HepG2 (cell line): ENCODE measurements around the gene UBE2QL1. TPM values are rescaled to one million over a fixed set of nuclear protein-coding genes. Genes with fewer than 3 reads are reported as not detected.

Experiments
- ATAC-seq: fragments of 200-7000 bp; cut with Tn5 transposase; 3 replicates; pipeline ENCODE4 v1.9.1; 2020; ENCODE audit warnings: mild to moderate bottlenecking, moderate library complexity
- BruUV-seq: library from RNA; stranded (reverse); fragments of 400-500 nt; replicated peaks from 2 replicates; lab custom pipeline; 2021; lab: Mats Ljungman, UMichigan
- CTCF ChIA-PET: fragments of 300-600 bp; formaldehyde crosslinking; extraction: SDS; loops from one replicate; lab custom pipeline; 2021; ENCODE audit warnings: low total read pairs, inconsistent platforms, low intra/inter-chr PET ratio; lab: Yijun Ruan, JAX
- POLR2A ChIA-PET: fragments of 350-600 bp; sonication (Branson Sonifier 250); formaldehyde crosslinking; loops from one replicate; lab custom pipeline; 2020; ENCODE audit warnings: antibody characterized with exemption, inconsistent platforms; lab: Yijun Ruan, JAX
- DNase-seq: peaks from one replicate; pipeline ENCODE4 v3.0.0-alpha.2; 2015; ENCODE audit warnings: low spot score
- FAIRE-seq: peaks from 3 replicates; lab custom pipeline; 2011; peaks lifted over from hg19 to GRCh38; lab: Jason Lieb, UNC
- H2AFZ ChIP-seq: one replicate; pipeline ENCODE4 v1.6.1; 2011; ENCODE audit warnings: low read length, inconsistent platforms
- H3K27ac ChIP-seq: fragments of 300-600 bp; 3 replicates; pipeline ENCODE4 v1.8.0; 2011; ENCODE audit warnings: mixed run types, mild to moderate bottlenecking, mixed read lengths, low read length, inconsistent platforms; ENCODE audit not compliant: insufficient read depth; ENCODE audit errors: extremely low read length
- H3K27me3 ChIP-seq, 2 experiments: fragments of 200-600 bp in 1 of 2; 2 replicates in 1 of 2; 3 replicates in 1 of 2; pipeline versions ENCODE4 v1.6.0 to v1.8.0; 2011; ENCODE audit warnings: low read length in 2 of 2, mild to moderate bottlenecking in 2 of 2, moderate library complexity in 2 of 2, inconsistent platforms in 1 of 2; ENCODE audit not compliant: insufficient read depth in 2 of 2, control insufficient read depth in 1 of 2
- H3K36me3 ChIP-seq, 2 experiments: fragments of 200-600 bp in 1 of 2; replicated peaks in 1 of 2; 2 replicates in 1 of 2; 3 replicates in 1 of 2; pipeline versions ENCODE4 v1.5.1 to v1.8.0; 2011; ENCODE audit warnings: low read length in 2 of 2, inconsistent platforms in 1 of 2; ENCODE audit not compliant: insufficient read depth in 2 of 2, control insufficient read depth in 1 of 2
- H3K4me1 ChIP-seq: 2 replicates; pipeline ENCODE4 v1.5.1; 2012; ENCODE audit warnings: low read length, inconsistent platforms; ENCODE audit not compliant: insufficient read depth
- H3K4me2 ChIP-seq: 2 replicates; pipeline ENCODE4 v1.6.0; 2011; ENCODE audit warnings: low read depth, low read length, inconsistent platforms
- H3K4me3 ChIP-seq, 3 experiments: fragments of 200-600 bp in 1 of 3; sonication (generic), shearing (Covaris generic) in 1 of 3; replicated peaks in 1 of 3; 2 replicates each; pipeline ENCODE4 v1.5.1; 2011 to 2016; ENCODE audit warnings: low read length in 3 of 3, inconsistent platforms in 2 of 3, low read depth in 2 of 3, mild to moderate bottlenecking in 2 of 3, control low read depth in 1 of 3, mixed read lengths in 1 of 3; ENCODE audit not compliant: insufficient read depth in 1 of 3
- H3K79me2 ChIP-seq: one replicate; pipeline ENCODE4 v1.6.1; 2011; ENCODE audit warnings: low read length, inconsistent platforms; ENCODE audit not compliant: insufficient read depth
- H3K9ac ChIP-seq: 2 replicates; pipeline ENCODE4 v1.6.0; 2011; ENCODE audit warnings: mild to moderate bottlenecking, low read depth, low read length, inconsistent platforms; ENCODE audit not compliant: insufficient read depth
- H3K9me3 ChIP-seq: 2 replicates; pipeline ENCODE4 v1.5.1; 2012; ENCODE audit warnings: mild to moderate bottlenecking, low read length
- H4K20me1 ChIP-seq: 2 replicates; pipeline ENCODE4 v1.6.0; 2011; ENCODE audit warnings: inconsistent platforms, mild to moderate bottlenecking, low read length, moderate library complexity; ENCODE audit not compliant: insufficient read depth
- CBFB ChIP-seq: sonication (generic); formaldehyde crosslinking; IDR thresholded peaks from 2 replicates; pipeline ENCODE4 v1.4.0; 2020; ENCODE audit warnings: missing genetic modification reagents
- ZNF616 ChIP-seq: sonication (generic); formaldehyde crosslinking; IDR thresholded peaks from 2 replicates; pipeline ENCODE4 v1.5.0; 2020; ENCODE audit warnings: low read depth, mild to moderate bottlenecking, missing genetic modification reagents
- ZNF83 ChIP-seq: sonication (generic); formaldehyde crosslinking; IDR thresholded peaks from 2 replicates; pipeline ENCODE4 v1.4.0; 2020; ENCODE audit warnings: missing genetic modification reagents, mild to moderate bottlenecking, borderline replicate concordance
- WGBS: methylation state at CpG from one replicate; pipeline ENCODE4 v1.1.6; 2017; ENCODE audit warnings: low lambda C conversion rate; 5-methylcytosine and 5-hydroxymethylcytosine counted together
- in situ Hi-C: cut with HindIII; loops from 2 replicates; pipeline ENCODE4 v1.10.0; 2017; ENCODE audit warnings: low pct_unique_long_range_greater_than_20kb; ENCODE audit not compliant: extremely low pct_ligation_motif_present
- intact Hi-C: fragments of 100-400 bp; cut with micrococcal nuclease; formaldehyde crosslinking; loops from one replicate; pipeline ENCODE4 v1.10.0; 2022; ENCODE audit not compliant: unreplicated experiment
- polyA plus RNA-seq, 8 experiments: library from polyadenylated mRNA; depleted of rRNA in 3 of 8; stranded (reverse) in 7 of 8; unstranded in 1 of 8; fragments of >200 nt; fragmentation: Illumina TruSeq in 4 of 8; extraction: Trizol in 4 of 8; gene quantifications; 2 replicates each; pipeline versions ENCODE4 v1.2.1 to v1.2.3, GENCODE V29; 2011 to 2016; ENCODE audit warnings: low read depth in 4 of 8, missing spikeins in 1 of 8, mixed read lengths in 1 of 8; ENCODE audit not compliant: insufficient read depth in 1 of 8
- total RNA-seq, 5 experiments: library from RNA; depleted of rRNA; stranded (reverse); fragments of >200 nt; fragmentation: Illumina TruSeq; extraction: Trizol; gene quantifications; 2 replicates each; pipeline ENCODE4 v1.2.3, GENCODE V29; 2016; ENCODE audit warnings: low read depth in 1 of 5
- TF ChIP-seq, protein P1 (sequence below), 2 experiments: fragments of 450-650 bp in 1 of 2; sonication (generic) in 1 of 2; formaldehyde crosslinking in 1 of 2; IDR thresholded peaks; 2 replicates each; pipeline versions ENCODE4 v1.6.1 to v1.8.0; 2016 to 2022; ENCODE audit warnings: antibody characterized with exemption in 1 of 2, mild to moderate bottlenecking in 1 of 2, missing genetic modification reagents in 1 of 2
- TF ChIP-seq, protein P2 (sequence below): sonication (generic); formaldehyde crosslinking; IDR thresholded peaks from 2 replicates; pipeline ENCODE4 v1.5.0; 2020; ENCODE audit warnings: mild to moderate bottlenecking, missing genetic modification reagents
- TF ChIP-seq, protein P3 (sequence below): sonication (generic); formaldehyde crosslinking; IDR thresholded peaks from 2 replicates; pipeline ENCODE4 v1.8.1; 2023; ENCODE audit warnings: mild to moderate bottlenecking, missing genetic modification reagents

The UBE2QL1 gene
- total and polyA plus RNA-seq, 2 of the 13 experiments (the other 11 are each of a cell fraction or from before 2014, with no cell fraction given) = not detected

DNA sequence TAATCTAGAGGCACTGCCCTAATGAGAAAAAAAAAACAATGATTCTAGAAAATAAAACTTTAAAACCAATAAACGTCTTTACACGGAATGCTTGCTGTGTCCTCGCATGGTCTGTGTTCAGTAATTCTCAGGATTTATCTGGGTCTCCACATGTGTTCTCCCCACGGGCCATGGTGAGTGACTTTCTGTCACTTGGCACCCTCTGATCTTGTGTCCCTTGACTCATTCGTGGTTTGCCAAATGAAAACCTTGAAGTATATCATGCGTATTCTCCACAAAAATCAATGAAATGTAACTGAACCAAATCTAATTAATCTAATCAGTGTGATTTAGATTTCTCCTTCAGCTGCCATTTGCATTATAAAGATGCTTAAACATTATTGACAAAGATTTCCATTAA is 48.0 kb downstream of the UBE2QL1 start (continued):
- no peak for TF ChIP-seq ZNF616

DNA sequence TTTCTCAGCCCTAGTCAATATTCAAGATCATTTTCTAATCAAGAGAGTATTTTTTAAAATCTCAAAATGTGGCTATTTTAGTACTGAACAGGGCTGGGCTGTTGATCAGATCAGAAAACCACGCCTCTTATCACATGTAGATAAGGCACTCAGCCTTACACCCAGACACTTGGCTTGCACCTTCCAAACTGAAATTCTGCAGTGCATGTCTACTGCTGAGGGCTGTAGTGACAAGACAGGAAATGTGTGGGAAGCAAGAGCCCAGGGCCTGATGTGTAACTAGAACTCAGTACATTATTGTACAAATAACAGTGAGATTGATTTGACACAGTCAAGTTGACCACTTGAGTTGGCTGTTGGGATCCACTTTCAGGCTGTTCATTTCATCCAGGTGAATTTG is 48.6 kb downstream of the UBE2QL1 start:
- Histone ChIP-seq H3K36me3 (no peaks in the 10 kb centered on the region), H3K27ac (no peak overlapping the region), H3K4me3 (no peak overlapping the region), H3K9me3 (no peaks in the 10 kb centered on the region), H3K79me2 (no peaks in the 10 kb centered on the region), H2AFZ (no peak overlapping the region), H3K4me2 (no peak overlapping the region), H3K9ac (no peak overlapping the region), H3K27me3 (peaks cover 0 to 30% of the 10 kb centered on the region in 2 experiments; a peak in 2 of 5 replicates), H4K20me1 (no peaks in the 10 kb centered on the region), H3K4me1 (peaks cover 23% of the 10 kb centered on the region)
- 28% methylated on average over 1 of the region's 1 CpG for WGBS
- no peak for DNase-seq
- CTCF ChIA-PET = no interaction called here
- intact Hi-C loops (no loop called here), in situ Hi-C loops (no loop called here)
- no peak for FAIRE-seq
- no peak for ATAC-seq
- no TSS peak for BruUV-seq
- POLR2A ChIA-PET = no interaction called here
- TF ChIP-seq ZNF83 = no peak
- no peak for TF ChIP-seq CBFB (CRISPR knock-in tag)
- TF ChIP-seq, protein P1, sequence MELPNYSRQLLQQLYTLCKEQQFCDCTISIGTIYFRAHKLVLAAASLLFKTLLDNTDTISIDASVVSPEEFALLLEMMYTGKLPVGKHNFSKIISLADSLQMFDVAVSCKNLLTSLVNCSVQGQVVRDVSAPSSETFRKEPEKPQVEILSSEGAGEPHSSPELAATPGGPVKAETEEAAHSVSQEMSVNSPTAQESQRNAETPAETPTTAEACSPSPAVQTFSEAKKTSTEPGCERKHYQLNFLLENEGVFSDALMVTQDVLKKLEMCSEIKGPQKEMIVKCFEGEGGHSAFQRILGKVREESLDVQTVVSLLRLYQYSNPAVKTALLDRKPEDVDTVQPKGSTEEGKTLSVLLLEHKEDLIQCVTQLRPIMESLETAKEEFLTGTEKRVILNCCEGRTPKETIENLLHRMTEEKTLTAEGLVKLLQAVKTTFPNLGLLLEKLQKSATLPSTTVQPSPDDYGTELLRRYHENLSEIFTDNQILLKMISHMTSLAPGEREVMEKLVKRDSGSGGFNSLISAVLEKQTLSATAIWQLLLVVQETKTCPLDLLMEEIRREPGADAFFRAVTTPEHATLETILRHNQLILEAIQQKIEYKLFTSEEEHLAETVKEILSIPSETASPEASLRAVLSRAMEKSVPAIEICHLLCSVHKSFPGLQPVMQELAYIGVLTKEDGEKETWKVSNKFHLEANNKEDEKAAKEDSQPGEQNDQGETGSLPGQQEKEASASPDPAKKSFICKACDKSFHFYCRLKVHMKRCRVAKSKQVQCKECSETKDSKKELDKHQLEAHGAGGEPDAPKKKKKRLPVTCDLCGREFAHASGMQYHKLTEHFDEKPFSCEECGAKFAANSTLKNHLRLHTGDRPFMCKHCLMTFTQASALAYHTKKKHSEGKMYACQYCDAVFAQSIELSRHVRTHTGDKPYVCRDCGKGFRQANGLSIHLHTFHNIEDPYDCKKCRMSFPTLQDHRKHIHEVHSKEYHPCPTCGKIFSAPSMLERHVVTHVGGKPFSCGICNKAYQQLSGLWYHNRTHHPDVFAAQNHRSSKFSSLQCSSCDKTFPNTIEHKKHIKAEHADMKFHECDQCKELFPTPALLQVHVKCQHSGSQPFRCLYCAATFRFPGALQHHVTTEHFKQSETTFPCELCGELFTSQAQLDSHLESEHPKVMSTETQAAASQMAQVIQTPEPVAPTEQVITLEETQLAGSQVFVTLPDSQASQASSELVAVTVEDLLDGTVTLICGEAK (IDR thresholded peaks at IDR 0.05) = no peak
- TF ChIP-seq, protein P1 (CRISPR knock-in tag; IDR thresholded peaks at IDR 0.05) = no peak
- TF ChIP-seq, protein P2, sequence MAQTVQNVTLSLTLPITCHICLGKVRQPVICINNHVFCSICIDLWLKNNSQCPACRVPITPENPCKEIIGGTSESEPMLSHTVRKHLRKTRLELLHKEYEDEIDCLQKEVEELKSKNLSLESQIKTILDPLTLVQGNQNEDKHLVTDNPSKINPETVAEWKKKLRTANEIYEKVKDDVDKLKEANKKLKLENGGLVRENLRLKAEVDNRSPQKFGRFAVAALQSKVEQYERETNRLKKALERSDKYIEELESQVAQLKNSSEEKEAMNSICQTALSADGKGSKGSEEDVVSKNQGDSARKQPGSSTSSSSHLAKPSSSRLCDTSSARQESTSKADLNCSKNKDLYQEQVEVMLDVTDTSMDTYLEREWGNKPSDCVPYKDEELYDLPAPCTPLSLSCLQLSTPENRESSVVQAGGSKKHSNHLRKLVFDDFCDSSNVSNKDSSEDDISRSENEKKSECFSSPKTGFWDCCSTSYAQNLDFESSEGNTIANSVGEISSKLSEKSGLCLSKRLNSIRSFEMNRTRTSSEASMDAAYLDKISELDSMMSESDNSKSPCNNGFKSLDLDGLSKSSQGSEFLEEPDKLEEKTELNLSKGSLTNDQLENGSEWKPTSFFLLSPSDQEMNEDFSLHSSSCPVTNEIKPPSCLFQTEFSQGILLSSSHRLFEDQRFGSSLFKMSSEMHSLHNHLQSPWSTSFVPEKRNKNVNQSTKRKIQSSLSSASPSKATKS (CRISPR knock-in tag) = no peak
- TF ChIP-seq, protein P3, sequence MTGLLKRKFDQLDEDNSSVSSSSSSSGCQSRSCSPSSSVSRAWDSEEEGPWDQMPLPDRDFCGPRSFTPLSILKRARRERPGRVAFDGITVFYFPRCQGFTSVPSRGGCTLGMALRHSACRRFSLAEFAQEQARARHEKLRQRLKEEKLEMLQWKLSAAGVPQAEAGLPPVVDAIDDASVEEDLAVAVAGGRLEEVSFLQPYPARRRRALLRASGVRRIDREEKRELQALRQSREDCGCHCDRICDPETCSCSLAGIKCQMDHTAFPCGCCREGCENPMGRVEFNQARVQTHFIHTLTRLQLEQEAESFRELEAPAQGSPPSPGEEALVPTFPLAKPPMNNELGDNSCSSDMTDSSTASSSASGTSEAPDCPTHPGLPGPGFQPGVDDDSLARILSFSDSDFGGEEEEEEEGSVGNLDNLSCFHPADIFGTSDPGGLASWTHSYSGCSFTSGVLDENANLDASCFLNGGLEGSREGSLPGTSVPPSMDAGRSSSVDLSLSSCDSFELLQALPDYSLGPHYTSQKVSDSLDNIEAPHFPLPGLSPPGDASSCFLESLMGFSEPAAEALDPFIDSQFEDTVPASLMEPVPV = no peak
